H1 (cell line): ENCODE measurements around the gene REM2. TPM values are rescaled to one million over a fixed set of nuclear protein-coding genes. Genes with fewer than 3 reads are reported as not detected.

Experiments
- CTBP2 ChIP-seq: IDR thresholded peaks from 2 replicates; pipeline ENCODE4 v1.7.0; 2011; ENCODE audit warnings: borderline replicate concordance, mild to moderate bottlenecking, moderate library complexity, mixed read lengths, low read length; ENCODE audit not compliant: insufficient read depth, insufficient read length
- FOSL1 ChIP-seq: IDR thresholded peaks from 2 replicates; pipeline ENCODE4 v1.6.1; 2011; ENCODE audit warnings: mild to moderate bottlenecking, low read depth, low read length, moderate library complexity; ENCODE audit not compliant: insufficient read depth
- GABPA ChIP-seq: IDR thresholded peaks from 2 replicates; pipeline ENCODE4 v1.6.1; 2011; ENCODE audit warnings: mild to moderate bottlenecking, low read length, moderate library complexity, borderline replicate concordance; ENCODE audit not compliant: insufficient read depth
- KDM4A ChIP-seq: IDR thresholded peaks from one replicate; pipeline ENCODE4 v1.7.1; 2012; ENCODE audit warnings: low read depth, mild to moderate bottlenecking, moderate library complexity, low read length, inconsistent platforms; ENCODE audit not compliant: severe bottlenecking
- RFX5 ChIP-seq: IDR thresholded peaks from 2 replicates; pipeline ENCODE4 v1.6.1; 2011; ENCODE audit warnings: low read depth, low read length, improper control_type of control experiment, borderline replicate concordance
- SP4 ChIP-seq: IDR thresholded peaks from 2 replicates; pipeline ENCODE4 v1.6.1; 2012; ENCODE audit warnings: low read length, inconsistent platforms
- SUZ12 ChIP-seq: fragments of 200-600 bp; sonication (generic); IDR thresholded peaks from 2 replicates; pipeline ENCODE4 v1.6.1; 2012; ENCODE audit warnings: mild to moderate bottlenecking, inconsistent platforms, low read length, moderate library complexity, mixed read lengths
- TBP ChIP-seq: IDR thresholded peaks from 2 replicates; pipeline ENCODE4 v1.6.1; 2011; ENCODE audit warnings: low read depth, low read length, improper control_type of control experiment
- polyA plus RNA-seq, 7 experiments: library from polyadenylated mRNA; depleted of rRNA in 3 of 7; stranded (reverse) in 5 of 7; unstranded in 2 of 7; fragments of >200 nt in 5 of 7; fragments of 200-250 nt in 2 of 7; gene quantifications; 1 replicate in 5 of 7; 2 replicates in 1 of 7; 4 replicates in 1 of 7; pipeline versions ENCODE4 v1.2.1 to v1.2.3, GENCODE V29; 2011 to 2013; ENCODE audit warnings: missing spikeins in 2 of 7, mixed read lengths in 2 of 7
- total RNA-seq: library from RNA; stranded (reverse); fragmentation: NEBNext Ultra II Directional; extraction: Animal tissue kit (Norgen Biotek cat#: 25700); gene quantifications from 2 replicates; pipeline ENCODE4 v1.2.1, GENCODE V29; 2021
- TF ChIP-seq, protein P1 (sequence below): fragments of 300-600 bp; sonication (generic); IDR thresholded peaks from 2 replicates; pipeline ENCODE4 v1.7.1; 2012; ENCODE audit warnings: low read length, moderate library complexity, mild to moderate bottlenecking, inconsistent platforms; ENCODE audit not compliant: insufficient replicate concordance

The REM2 gene
- total and polyA plus RNA-seq, 2 of the 8 experiments (the other 6 are each of a cell fraction or from before 2014, with no cell fraction given): 1.00 to 1.1 TPM

DNA sequence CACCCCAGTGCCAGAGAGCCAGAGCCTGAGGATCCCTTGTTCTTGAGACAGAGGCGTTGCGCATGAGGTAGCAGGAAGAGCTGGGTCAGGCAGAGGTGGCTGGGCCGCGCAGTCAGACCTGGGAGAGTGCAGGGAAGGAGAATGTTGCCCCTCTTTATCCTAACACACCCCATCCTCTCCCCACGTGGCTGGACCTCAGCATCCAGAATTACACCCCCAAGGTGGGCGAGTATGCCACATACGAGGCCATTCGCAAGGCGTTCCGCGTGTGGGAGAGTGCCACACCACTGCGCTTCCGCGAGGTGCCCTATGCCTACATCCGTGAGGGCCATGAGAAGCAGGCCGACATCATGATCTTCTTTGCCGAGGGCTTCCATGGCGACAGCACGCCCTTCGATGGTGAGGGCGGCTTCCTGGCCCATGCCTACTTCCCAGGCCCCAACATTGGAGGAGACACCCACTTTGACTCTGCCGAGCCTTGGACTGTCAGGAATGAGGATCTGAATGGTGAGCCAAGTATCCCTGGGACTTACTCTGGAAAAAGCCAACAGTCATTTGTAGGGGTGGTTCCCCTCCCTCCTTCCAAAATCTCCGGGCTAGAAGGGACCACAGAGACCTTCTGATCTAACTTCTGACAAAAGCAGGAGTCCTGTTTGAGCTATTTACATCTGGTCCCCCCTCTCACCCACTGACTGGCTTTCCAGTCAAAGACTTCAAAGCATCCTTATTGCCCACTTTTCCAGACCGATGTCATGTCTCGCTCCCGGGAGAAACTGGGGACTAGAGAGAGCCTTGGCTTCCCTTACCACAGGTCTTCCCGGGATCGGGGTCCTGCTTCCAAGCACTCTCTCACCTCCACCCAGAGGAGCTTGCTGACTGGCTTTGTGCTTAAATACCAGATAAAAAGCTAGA is 40.6 kb upstream of the REM2 start (continued):
- TF ChIP-seq RFX5 (no peak), FOSL1 (no peak), KDM4A (no peak), SP4 (no peak), CTBP2 (no peak), TBP (no peak), GABPA (no peak), SUZ12 (no peak)
- TF ChIP-seq, protein P1, sequence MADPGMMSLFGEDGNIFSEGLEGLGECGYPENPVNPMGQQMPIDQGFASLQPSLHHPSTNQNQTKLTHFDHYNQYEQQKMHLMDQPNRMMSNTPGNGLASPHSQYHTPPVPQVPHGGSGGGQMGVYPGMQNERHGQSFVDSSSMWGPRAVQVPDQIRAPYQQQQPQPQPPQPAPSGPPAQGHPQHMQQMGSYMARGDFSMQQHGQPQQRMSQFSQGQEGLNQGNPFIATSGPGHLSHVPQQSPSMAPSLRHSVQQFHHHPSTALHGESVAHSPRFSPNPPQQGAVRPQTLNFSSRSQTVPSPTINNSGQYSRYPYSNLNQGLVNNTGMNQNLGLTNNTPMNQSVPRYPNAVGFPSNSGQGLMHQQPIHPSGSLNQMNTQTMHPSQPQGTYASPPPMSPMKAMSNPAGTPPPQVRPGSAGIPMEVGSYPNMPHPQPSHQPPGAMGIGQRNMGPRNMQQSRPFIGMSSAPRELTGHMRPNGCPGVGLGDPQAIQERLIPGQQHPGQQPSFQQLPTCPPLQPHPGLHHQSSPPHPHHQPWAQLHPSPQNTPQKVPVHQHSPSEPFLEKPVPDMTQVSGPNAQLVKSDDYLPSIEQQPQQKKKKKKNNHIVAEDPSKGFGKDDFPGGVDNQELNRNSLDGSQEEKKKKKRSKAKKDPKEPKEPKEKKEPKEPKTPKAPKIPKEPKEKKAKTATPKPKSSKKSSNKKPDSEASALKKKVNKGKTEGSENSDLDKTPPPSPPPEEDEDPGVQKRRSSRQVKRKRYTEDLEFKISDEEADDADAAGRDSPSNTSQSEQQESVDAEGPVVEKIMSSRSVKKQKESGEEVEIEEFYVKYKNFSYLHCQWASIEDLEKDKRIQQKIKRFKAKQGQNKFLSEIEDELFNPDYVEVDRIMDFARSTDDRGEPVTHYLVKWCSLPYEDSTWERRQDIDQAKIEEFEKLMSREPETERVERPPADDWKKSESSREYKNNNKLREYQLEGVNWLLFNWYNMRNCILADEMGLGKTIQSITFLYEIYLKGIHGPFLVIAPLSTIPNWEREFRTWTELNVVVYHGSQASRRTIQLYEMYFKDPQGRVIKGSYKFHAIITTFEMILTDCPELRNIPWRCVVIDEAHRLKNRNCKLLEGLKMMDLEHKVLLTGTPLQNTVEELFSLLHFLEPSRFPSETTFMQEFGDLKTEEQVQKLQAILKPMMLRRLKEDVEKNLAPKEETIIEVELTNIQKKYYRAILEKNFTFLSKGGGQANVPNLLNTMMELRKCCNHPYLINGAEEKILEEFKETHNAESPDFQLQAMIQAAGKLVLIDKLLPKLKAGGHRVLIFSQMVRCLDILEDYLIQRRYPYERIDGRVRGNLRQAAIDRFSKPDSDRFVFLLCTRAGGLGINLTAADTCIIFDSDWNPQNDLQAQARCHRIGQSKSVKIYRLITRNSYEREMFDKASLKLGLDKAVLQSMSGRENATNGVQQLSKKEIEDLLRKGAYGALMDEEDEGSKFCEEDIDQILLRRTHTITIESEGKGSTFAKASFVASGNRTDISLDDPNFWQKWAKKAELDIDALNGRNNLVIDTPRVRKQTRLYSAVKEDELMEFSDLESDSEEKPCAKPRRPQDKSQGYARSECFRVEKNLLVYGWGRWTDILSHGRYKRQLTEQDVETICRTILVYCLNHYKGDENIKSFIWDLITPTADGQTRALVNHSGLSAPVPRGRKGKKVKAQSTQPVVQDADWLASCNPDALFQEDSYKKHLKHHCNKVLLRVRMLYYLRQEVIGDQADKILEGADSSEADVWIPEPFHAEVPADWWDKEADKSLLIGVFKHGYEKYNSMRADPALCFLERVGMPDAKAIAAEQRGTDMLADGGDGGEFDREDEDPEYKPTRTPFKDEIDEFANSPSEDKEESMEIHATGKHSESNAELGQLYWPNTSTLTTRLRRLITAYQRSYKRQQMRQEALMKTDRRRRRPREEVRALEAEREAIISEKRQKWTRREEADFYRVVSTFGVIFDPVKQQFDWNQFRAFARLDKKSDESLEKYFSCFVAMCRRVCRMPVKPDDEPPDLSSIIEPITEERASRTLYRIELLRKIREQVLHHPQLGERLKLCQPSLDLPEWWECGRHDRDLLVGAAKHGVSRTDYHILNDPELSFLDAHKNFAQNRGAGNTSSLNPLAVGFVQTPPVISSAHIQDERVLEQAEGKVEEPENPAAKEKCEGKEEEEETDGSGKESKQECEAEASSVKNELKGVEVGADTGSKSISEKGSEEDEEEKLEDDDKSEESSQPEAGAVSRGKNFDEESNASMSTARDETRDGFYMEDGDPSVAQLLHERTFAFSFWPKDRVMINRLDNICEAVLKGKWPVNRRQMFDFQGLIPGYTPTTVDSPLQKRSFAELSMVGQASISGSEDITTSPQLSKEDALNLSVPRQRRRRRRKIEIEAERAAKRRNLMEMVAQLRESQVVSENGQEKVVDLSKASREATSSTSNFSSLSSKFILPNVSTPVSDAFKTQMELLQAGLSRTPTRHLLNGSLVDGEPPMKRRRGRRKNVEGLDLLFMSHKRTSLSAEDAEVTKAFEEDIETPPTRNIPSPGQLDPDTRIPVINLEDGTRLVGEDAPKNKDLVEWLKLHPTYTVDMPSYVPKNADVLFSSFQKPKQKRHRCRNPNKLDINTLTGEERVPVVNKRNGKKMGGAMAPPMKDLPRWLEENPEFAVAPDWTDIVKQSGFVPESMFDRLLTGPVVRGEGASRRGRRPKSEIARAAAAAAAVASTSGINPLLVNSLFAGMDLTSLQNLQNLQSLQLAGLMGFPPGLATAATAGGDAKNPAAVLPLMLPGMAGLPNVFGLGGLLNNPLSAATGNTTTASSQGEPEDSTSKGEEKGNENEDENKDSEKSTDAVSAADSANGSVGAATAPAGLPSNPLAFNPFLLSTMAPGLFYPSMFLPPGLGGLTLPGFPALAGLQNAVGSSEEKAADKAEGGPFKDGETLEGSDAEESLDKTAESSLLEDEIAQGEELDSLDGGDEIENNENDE: no peak
